22Rv1 (cell line): ENCODE results near the gene THBS4.
A peak's percentile ranks its signal among the peaks of the same experiment; 100 is the strongest.

Experiments used
- ZFX ChIP-seq: fragments of 450-650 bp; IDR thresholded peaks from 2 replicates; pipeline ENCODE4 v1.6.1; 2017; ENCODE audit warnings: antibody characterized with exemption, borderline replicate concordance
- TF ChIP-seq, protein P1 (sequence below): fragments of 450-650 bp; IDR thresholded peaks from 2 replicates; pipeline ENCODE4 v1.5.1; 2017; ENCODE audit warnings: mild to moderate bottlenecking

DNA sequence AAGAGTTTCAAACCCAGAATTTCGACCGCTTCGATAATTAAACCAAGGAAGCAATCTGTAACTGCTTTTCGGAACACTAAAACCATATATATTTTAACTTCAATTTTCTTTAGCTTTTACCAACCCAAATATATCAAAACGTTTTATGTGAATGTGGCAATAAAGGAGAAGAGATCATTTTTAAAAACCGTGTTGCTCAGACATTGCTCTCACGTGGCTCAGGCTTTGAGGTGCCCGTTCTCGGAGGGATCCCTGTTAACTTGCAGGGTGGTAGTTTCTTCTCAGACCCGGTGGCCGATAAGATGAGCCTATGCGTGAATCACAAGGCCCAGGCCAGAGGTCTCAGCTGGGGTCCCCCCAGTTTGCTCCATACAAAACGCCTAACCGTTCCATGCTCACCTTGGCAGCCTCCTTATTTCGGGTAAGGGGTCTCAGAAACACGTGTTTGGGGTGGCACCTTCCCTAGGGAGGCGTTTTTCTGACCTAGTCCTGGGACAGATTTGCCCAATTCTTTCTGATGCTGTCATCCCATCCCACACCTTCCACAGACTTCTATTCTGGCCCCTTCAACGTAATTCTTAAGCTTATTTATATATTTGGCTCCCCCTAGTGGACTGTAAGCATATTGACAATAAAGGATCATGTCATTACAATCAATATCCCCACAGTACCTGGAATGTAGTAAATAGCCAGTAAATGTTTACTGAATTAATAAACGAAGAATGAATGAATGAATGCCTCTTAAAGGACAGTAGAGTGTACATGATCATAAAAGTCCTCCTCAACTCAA is 48.1 kb downstream of the THBS4 start:
- TF ChIP-seq, protein P1, sequence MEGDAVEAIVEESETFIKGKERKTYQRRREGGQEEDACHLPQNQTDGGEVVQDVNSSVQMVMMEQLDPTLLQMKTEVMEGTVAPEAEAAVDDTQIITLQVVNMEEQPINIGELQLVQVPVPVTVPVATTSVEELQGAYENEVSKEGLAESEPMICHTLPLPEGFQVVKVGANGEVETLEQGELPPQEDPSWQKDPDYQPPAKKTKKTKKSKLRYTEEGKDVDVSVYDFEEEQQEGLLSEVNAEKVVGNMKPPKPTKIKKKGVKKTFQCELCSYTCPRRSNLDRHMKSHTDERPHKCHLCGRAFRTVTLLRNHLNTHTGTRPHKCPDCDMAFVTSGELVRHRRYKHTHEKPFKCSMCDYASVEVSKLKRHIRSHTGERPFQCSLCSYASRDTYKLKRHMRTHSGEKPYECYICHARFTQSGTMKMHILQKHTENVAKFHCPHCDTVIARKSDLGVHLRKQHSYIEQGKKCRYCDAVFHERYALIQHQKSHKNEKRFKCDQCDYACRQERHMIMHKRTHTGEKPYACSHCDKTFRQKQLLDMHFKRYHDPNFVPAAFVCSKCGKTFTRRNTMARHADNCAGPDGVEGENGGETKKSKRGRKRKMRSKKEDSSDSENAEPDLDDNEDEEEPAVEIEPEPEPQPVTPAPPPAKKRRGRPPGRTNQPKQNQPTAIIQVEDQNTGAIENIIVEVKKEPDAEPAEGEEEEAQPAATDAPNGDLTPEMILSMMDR, result peak; percentile 78
- TF ChIP-seq ZFX, result no peak
